Ovary (tissue), 3 donors: Measurements from ENCODE around the gene GTF2H3.

Experiments used
- POLR2A ChIP-seq: fragments of 450-650 bp; IDR thresholded peaks from one replicate; pipeline ENCODE4 v1.6.1; 2017; ENCODE audit warnings: antibody characterized with exemption, mild to moderate bottlenecking, moderate library complexity
- TF ChIP-seq, protein P1 (sequence below), 3 donors: fragments of 450-650 bp in 2 of 3; fragments of 200-600 bp in 1 of 3; IDR thresholded peaks; one replicate each; pipeline versions ENCODE4 v1.5.1 to v1.8.0; 2016 to 2022; ENCODE audit warnings: antibody characterized with exemption in 3 of 3, mild to moderate bottlenecking in 1 of 3
- donor health status: DM: no; HTN: no; CAD: no.

- TF ChIP-seq POLR2A = no peak
- TF ChIP-seq, protein P1, sequence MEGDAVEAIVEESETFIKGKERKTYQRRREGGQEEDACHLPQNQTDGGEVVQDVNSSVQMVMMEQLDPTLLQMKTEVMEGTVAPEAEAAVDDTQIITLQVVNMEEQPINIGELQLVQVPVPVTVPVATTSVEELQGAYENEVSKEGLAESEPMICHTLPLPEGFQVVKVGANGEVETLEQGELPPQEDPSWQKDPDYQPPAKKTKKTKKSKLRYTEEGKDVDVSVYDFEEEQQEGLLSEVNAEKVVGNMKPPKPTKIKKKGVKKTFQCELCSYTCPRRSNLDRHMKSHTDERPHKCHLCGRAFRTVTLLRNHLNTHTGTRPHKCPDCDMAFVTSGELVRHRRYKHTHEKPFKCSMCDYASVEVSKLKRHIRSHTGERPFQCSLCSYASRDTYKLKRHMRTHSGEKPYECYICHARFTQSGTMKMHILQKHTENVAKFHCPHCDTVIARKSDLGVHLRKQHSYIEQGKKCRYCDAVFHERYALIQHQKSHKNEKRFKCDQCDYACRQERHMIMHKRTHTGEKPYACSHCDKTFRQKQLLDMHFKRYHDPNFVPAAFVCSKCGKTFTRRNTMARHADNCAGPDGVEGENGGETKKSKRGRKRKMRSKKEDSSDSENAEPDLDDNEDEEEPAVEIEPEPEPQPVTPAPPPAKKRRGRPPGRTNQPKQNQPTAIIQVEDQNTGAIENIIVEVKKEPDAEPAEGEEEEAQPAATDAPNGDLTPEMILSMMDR (IDR thresholded peaks at IDR 0.05) = no peak
Observed at GRCh38 chr12:123657211-123657610, 23.6 kb downstream of the GTF2H3 start.
